ENCODE data around the gene SEPTIN5. TPM values are rescaled to one million over a fixed set of nuclear protein-coding genes. Genes with fewer than 3 reads are reported as not detected.

SEPTIN5 gene
- total RNA-seq, 1 experiment from 2014 or later: 22.4 TPM

DNA sequence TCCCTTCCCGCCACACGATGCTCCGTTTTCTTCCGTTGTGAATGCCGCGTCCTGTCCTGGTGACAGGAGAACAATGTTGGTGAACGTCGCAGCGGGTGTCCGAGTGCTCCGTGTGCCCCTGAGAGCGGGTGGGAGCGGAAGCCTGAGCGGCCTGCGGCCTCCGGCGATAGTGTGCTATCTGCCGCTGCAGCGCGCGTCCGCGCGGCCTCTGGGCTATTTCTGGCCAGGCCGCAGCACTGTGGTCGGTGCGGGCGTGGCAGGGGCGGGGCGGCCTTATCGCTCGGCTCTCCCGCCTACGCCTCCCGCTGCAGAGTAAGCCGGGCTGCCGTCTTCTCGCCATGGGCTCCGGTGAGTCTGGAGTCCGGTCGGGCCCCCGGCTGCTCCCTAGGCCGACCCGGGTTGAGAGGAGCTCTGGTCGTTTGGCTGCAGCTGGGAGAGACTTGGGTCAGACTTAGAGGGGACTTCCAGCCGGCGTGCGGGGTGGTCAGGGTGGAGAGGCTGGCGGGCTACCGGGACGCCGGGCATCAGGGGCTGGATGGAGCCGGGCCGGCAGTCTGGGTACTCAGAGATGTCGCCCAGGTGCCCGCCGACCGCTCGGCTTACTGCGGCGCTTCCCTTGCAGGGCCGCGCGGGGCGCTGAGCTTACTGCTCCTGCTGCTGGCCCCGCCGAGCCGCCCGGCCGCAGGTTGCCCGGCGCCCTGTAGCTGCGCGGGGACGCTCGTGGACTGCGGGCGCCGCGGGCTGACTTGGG lies 9.1 kb downstream of the SEPTIN5 start, which contains the start of gene GP1BB:
Gene GP1BB (plus strand): TSS at position 308 of the 751 bp plus-strand sequence. CDS start 31 bp downstream, at position 339.
- POLR2A ChIA-PET: interaction anchor here (0.6 kb wide), 1 partner anchor 390 kb away, joined by 3 read pairs; no protein-coding TSS in a partner anchor
- CTCF ChIA-PET: interaction anchor here (0.6 to 5.5 kb wide), 44 partner anchors 7 to 240 kb away, joined by 3 to 57 read pairs (median 4); no protein-coding TSS in a partner anchor
- TF ChIP-seq MLX (CRISPR knock-in tag; IDR thresholded peaks at IDR 0.05) (no peak), SP1 (CRISPR knock-in tag; conservative IDR thresholded peaks at IDR 0.05) (0 out of 2 replicates have a peak, but pooled peaks have one; percentile 17), CBFB (CRISPR knock-in tag; IDR thresholded peaks at IDR 0.05; ENCODE audit: low read depth) (no peak), GTF2I (CRISPR knock-in tag; conservative IDR thresholded peaks at IDR 0.05) (no peak), MAX (CRISPR knock-in tag; IDR thresholded peaks at IDR 0.05) (peak; percentile 55), TEAD4 (CRISPR knock-in tag; IDR thresholded peaks at IDR 0.05) (no peak), OVOL2 (CRISPR knock-in tag; IDR thresholded peaks at IDR 0.05; ENCODE audit: borderline replicate concordance) (no peak), PRDM15 (CRISPR knock-in tag; IDR thresholded peaks at IDR 0.05) (no peak), JUN (CRISPR knock-in tag; IDR thresholded peaks at IDR 0.05) (no peak), ZBTB21 (CRISPR knock-in tag; IDR thresholded peaks at IDR 0.05; ENCODE audit: borderline replicate concordance) (no peak), JAZF1 (CRISPR knock-in tag; IDR thresholded peaks at IDR 0.05) (no peak), ATF6 (CRISPR knock-in tag; IDR thresholded peaks at IDR 0.05) (no peak), CTCF (IDR thresholded peaks at IDR 0.05) (no peak), ATF3 (CRISPR knock-in tag; conservative IDR thresholded peaks at IDR 0.05) (no peak), TEAD1 (CRISPR knock-in tag; IDR thresholded peaks at IDR 0.05) (0 out of 2 replicates have a peak, but pooled peaks have one; percentile 12), KAT7 (CRISPR knock-in tag; IDR thresholded peaks at IDR 0.05; ENCODE audit: borderline replicate concordance) (no peak), NR1H2 (CRISPR knock-in tag; IDR thresholded peaks at IDR 0.05) (no peak)
- TF ChIP-seq, protein P1, sequence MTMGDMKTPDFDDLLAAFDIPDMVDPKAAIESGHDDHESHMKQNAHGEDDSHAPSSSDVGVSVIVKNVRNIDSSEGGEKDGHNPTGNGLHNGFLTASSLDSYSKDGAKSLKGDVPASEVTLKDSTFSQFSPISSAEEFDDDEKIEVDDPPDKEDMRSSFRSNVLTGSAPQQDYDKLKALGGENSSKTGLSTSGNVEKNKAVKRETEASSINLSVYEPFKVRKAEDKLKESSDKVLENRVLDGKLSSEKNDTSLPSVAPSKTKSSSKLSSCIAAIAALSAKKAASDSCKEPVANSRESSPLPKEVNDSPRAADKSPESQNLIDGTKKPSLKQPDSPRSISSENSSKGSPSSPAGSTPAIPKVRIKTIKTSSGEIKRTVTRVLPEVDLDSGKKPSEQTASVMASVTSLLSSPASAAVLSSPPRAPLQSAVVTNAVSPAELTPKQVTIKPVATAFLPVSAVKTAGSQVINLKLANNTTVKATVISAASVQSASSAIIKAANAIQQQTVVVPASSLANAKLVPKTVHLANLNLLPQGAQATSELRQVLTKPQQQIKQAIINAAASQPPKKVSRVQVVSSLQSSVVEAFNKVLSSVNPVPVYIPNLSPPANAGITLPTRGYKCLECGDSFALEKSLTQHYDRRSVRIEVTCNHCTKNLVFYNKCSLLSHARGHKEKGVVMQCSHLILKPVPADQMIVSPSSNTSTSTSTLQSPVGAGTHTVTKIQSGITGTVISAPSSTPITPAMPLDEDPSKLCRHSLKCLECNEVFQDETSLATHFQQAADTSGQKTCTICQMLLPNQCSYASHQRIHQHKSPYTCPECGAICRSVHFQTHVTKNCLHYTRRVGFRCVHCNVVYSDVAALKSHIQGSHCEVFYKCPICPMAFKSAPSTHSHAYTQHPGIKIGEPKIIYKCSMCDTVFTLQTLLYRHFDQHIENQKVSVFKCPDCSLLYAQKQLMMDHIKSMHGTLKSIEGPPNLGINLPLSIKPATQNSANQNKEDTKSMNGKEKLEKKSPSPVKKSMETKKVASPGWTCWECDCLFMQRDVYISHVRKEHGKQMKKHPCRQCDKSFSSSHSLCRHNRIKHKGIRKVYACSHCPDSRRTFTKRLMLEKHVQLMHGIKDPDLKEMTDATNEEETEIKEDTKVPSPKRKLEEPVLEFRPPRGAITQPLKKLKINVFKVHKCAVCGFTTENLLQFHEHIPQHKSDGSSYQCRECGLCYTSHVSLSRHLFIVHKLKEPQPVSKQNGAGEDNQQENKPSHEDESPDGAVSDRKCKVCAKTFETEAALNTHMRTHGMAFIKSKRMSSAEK (CRISPR knock-in tag; IDR thresholded peaks at IDR 0.05; ENCODE audit: borderline replicate concordance): no peak
- TF ChIP-seq, protein P2, sequence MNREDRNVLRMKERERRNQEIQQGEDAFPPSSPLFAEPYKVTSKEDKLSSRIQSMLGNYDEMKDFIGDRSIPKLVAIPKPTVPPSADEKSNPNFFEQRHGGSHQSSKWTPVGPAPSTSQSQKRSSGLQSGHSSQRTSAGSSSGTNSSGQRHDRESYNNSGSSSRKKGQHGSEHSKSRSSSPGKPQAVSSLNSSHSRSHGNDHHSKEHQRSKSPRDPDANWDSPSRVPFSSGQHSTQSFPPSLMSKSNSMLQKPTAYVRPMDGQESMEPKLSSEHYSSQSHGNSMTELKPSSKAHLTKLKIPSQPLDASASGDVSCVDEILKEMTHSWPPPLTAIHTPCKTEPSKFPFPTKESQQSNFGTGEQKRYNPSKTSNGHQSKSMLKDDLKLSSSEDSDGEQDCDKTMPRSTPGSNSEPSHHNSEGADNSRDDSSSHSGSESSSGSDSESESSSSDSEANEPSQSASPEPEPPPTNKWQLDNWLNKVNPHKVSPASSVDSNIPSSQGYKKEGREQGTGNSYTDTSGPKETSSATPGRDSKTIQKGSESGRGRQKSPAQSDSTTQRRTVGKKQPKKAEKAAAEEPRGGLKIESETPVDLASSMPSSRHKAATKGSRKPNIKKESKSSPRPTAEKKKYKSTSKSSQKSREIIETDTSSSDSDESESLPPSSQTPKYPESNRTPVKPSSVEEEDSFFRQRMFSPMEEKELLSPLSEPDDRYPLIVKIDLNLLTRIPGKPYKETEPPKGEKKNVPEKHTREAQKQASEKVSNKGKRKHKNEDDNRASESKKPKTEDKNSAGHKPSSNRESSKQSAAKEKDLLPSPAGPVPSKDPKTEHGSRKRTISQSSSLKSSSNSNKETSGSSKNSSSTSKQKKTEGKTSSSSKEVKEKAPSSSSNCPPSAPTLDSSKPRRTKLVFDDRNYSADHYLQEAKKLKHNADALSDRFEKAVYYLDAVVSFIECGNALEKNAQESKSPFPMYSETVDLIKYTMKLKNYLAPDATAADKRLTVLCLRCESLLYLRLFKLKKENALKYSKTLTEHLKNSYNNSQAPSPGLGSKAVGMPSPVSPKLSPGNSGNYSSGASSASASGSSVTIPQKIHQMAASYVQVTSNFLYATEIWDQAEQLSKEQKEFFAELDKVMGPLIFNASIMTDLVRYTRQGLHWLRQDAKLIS (CRISPR knock-in tag; IDR thresholded peaks at IDR 0.05; ENCODE audit: borderline replicate concordance): no peak

More for the DNA sequence above, 9.1 kb downstream of the SEPTIN5 start, which contains the start of gene GP1BB:
- peak within 1 kb of the TSS; percentile 55 for H3K4me3 Mint-ChIP-seq
- no peaks in the 10 kb centered on the region for H3K9me3 Mint-ChIP-seq
- peaks cover 10% of the 10 kb centered on the region for H3K36me3 Mint-ChIP-seq
- H3K4me1 Mint-ChIP-seq: peaks cover 21% of the 10 kb centered on the region
- ATAC-seq: peak; percentile 34
- DNase-seq (ENCODE audit: low spot score): peak; percentile 54
- H3K27me3 Mint-ChIP-seq (ENCODE audit: low read depth): peaks cover 90% of the 10 kb centered on the region
- H3K27ac Mint-ChIP-seq: no peak within 1 kb of the TSS

Data from WTC11 (cell line).